Tibial artery (tissue), 4 donors: ENCODE measurements around the gene PCDHA10.
A peak's percentile ranks its signal among the peaks of the same experiment; 100 is the strongest.
"Not testable (repeated sequence)": the region's sequence is repeated elsewhere in the genome, so short reads cannot be mapped to it uniquely, and the experiment has no call there.

ENCODE experiments used
- DNase-seq, 2 donors: peaks; one replicate each; pipeline ENCODE4 v3.0.0-alpha.2; 2019
- H3K27ac ChIP-seq, 2 donors: fragments of 200-600 bp; sonication (generic) in 1 of 2; 1 replicate in 1 of 2; 2 replicates in 1 of 2; pipeline ENCODE4 v1.5.1; 2018 to 2019; ENCODE audit warnings: mild to moderate bottlenecking in 1 of 2
- H3K27me3 ChIP-seq, 2 donors: fragments of 200-600 bp; sonication (generic) in 1 of 2; one replicate each; pipeline versions ENCODE4 v1.5.1 to v1.6.0; 2016 to 2019
- H3K36me3 ChIP-seq, 3 donors: fragments of 200-600 bp; sonication (generic) in 2 of 3; one replicate each; pipeline ENCODE4 v1.5.1; 2016 to 2019; ENCODE audit warnings: mild to moderate bottlenecking in 2 of 3
- H3K4me1 ChIP-seq, 4 donors: fragments of 200-600 bp; sonication (generic) in 2 of 4; 1 replicate in 3 of 4; 2 replicates in 1 of 4; pipeline ENCODE4 v1.5.1; 2016 to 2019
- H3K4me3 ChIP-seq, 2 donors: fragments of 200-600 bp; sonication (generic) in 1 of 2; 1 replicate in 1 of 2; 2 replicates in 1 of 2; pipeline ENCODE4 v1.5.1; 2018 to 2019; ENCODE audit warnings: mild to moderate bottlenecking in 2 of 2
- H3K9me3 ChIP-seq, 3 donors: fragments of 200-600 bp; sonication (generic) in 1 of 3; one replicate each; pipeline ENCODE4 v1.5.1; 2016 to 2019
- intact Hi-C: fragments of 100-400 bp; cut with DNase I; formaldehyde crosslinking; loops from one replicate; pipeline ENCODE4 v1.15.0; 2023; ENCODE audit warnings: low total_unique reads
- TF ChIP-seq, protein P1 (sequence below), 2 experiments: fragments of 200-600 bp in 1 of 2; fragments of 450-650 bp in 1 of 2; IDR thresholded peaks; one replicate each; pipeline ENCODE4 v1.5.1; 2017 to 2019; ENCODE audit warnings: antibody characterized with exemption in 2 of 2, mild to moderate bottlenecking in 1 of 2, moderate library complexity in 1 of 2

The PCDHA10 gene

GRCh38 chr5:140869555-140869886, 13.8 kb downstream of the PCDHA10 start:
- Histone ChIP-seq H3K9me3 (peaks cover 10 to 44% (median 32%) of the 10 kb centered on the region in 3 donors), H3K4me3 (no peak overlapping the region), H3K4me1 (no peaks in the 10 kb centered on the region), H3K27ac (no peak overlapping the region), H3K27me3 (peaks cover 0 to 5% of the 10 kb centered on the region in 2 donors), H3K36me3 (peaks cover 0 to 2% (median 0%) of the 10 kb centered on the region in 3 donors)
- intact Hi-C loops = no loop called here
- TF ChIP-seq, protein P1, sequence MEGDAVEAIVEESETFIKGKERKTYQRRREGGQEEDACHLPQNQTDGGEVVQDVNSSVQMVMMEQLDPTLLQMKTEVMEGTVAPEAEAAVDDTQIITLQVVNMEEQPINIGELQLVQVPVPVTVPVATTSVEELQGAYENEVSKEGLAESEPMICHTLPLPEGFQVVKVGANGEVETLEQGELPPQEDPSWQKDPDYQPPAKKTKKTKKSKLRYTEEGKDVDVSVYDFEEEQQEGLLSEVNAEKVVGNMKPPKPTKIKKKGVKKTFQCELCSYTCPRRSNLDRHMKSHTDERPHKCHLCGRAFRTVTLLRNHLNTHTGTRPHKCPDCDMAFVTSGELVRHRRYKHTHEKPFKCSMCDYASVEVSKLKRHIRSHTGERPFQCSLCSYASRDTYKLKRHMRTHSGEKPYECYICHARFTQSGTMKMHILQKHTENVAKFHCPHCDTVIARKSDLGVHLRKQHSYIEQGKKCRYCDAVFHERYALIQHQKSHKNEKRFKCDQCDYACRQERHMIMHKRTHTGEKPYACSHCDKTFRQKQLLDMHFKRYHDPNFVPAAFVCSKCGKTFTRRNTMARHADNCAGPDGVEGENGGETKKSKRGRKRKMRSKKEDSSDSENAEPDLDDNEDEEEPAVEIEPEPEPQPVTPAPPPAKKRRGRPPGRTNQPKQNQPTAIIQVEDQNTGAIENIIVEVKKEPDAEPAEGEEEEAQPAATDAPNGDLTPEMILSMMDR (IDR thresholded peaks at IDR 0.05) = no peak
- DNase-seq = no peak

DNA sequence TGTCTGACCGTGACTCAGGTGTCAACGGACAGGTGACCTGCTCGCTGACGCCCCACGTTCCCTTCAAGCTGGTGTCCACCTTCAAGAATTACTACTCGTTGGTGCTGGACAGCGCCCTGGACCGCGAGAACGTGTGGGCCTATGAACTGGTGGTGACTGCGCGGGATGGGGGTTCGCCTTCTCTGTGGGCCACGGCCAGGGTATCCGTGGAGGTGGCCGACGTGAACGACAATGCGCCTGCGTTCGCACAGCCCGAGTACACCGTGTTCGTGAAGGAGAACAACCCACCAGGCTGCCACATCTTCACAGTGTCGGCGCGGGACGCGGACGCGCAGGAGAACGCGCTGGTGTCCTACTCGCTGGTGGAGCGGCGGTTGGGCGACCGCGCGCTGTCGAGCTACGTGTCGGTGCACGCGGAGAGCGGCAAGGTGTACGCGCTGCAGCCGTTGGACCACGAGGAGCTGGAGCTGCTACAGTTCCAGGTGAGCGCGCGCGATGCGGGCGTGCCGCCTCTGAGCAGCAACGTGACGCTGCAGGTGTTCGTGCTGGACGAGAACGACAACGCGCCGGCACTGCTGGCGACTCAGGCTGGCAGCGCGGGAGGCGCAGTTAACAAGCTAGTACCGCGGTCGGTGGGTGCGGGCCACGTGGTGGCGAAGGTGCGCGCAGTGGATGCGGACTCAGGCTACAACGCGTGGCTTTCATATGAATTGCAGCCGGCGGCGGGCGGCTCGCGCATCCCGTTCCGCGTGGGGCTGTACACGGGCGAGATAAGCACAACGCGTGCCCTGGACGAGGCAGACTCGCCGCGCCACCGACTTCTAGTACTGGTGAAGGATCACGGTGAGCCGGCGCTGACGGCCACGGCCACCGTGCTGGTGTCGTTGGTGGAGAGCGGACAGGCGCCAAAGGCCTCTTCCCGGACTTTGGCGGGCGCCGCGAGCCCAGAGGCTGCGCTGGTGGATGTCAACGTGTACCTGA, 14.8 kb downstream of the PCDHA10 start:
- Histone ChIP-seq H3K27me3 (peaks cover 0 to 5% of the 10 kb centered on the region in 2 donors), H3K9me3 (peaks cover 10 to 50% (median 36%) of the 10 kb centered on the region in 3 donors), H3K4me3 (no peak overlapping the region), H3K27ac (no peak overlapping the region), H3K36me3 (peaks cover 0 to 4% (median 0%) of the 10 kb centered on the region in 3 donors), H3K4me1 (no peaks in the 10 kb centered on the region)
- TF ChIP-seq, protein P1 (IDR thresholded peaks at IDR 0.05) = no peak
- intact Hi-C loops = no loop called here
- no peak for DNase-seq

GRCh38 chr5:140875085-140876065, 19.7 kb downstream of the PCDHA10 start, which contains the start of gene PCDHA12:
Gene PCDHA12 (plus strand): TSS chr5:140875308. CDS start chr5:140875473, 165 bp downstream.
- TF ChIP-seq, protein P1 (IDR thresholded peaks at IDR 0.05) = no peak
- intact Hi-C loops = no loop called here
- DNase-seq = no peak
- Histone ChIP-seq H3K4me1 (no peaks in the 10 kb centered on the region), H3K27ac (no peak within 1 kb of the TSS), H3K9me3 (peaks cover 9 to 67% (median 40%) of the 10 kb centered on the region in 3 donors), H3K4me3 (no peak within 1 kb of the TSS), H3K36me3 (peaks cover 0 to 4% (median 0%) of the 10 kb centered on the region in 3 donors), H3K27me3 (peaks cover 0 to 5% of the 10 kb centered on the region in 2 donors)

GRCh38 chr5:140876541-140877261, 21.0 kb downstream of the PCDHA10 start:
- intact Hi-C loops, H3K27ac ChIP-seq, H3K36me3 ChIP-seq, H3K27me3 ChIP-seq, DNase-seq, H3K4me1 ChIP-seq, H3K4me3 ChIP-seq: not testable (repeated sequence)
- H3K9me3 ChIP-seq = peaks cover 0 to 58% (median 43%) of the 10 kb centered on the region in 3 donors

DNA sequence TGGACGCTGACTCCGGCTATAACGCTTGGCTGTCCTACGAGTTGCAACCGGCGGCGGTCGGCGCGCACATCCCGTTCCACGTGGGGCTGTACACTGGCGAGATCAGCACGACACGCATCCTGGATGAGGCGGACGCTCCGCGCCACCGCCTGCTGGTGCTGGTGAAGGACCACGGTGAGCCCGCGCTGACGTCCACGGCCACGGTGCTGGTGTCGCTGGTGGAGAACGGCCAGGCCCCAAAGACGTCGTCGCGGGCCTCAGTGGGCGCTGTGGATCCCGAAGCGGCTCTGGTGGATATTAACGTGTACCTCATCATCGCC, 21.5 kb downstream of the PCDHA10 start:
- H3K9me3 ChIP-seq = peaks cover 0 to 63% (median 48%) of the 10 kb centered on the region in 3 donors

More for the DNA sequence above, 21.5 kb downstream of the PCDHA10 start:
- no peaks in the 10 kb centered on the region for H3K4me1 ChIP-seq
- H3K27ac ChIP-seq = no peak overlapping the region
- TF ChIP-seq, protein P1 (IDR thresholded peaks at IDR 0.05) = no peak
- peaks cover 0 to 4% (median 0%) of the 10 kb centered on the region in 3 donors for H3K36me3 ChIP-seq
- DNase-seq = peak in 1 of 2 donors; percentile 64
- H3K27me3 ChIP-seq = peaks cover 0 to 5% of the 10 kb centered on the region in 2 donors
- no peak overlapping the region for H3K4me3 ChIP-seq
- intact Hi-C loops = no loop called here
